HG03064 (cell line): ENCODE results near the gene SETBP1.

Experiments
- ATAC-seq: cut with Tn5 transposase; IDR thresholded peaks from one replicate; pipeline ENCODE4 v1.9.1; 2021; ENCODE audit warnings: low read depth; ENCODE audit not compliant: unreplicated experiment

The SETBP1 gene

GRCh38 chr18:44917216-44918141 lies 236.8 kb downstream of the SETBP1 start:
- ATAC-seq, result no peak

GRCh38 chr18:44918142-44918476 lies 237.4 kb downstream of the SETBP1 start:
- ATAC-seq, result no peak

- no peak for ATAC-seq
Observed at GRCh38 chr18:44920441-44920840, 239.8 kb downstream of the SETBP1 start.

GRCh38 chr18:44921974-44922373 lies 241.3 kb downstream of the SETBP1 start:
- no peak for ATAC-seq

GRCh38 chr18:44922968-44923367 lies 242.3 kb downstream of the SETBP1 start:
- ATAC-seq, result no peak

- no peak for ATAC-seq
Observed at GRCh38 chr18:44924785-44925499, 244.3 kb downstream of the SETBP1 start.

- no peak for ATAC-seq
Observed at GRCh38 chr18:44927127-44927849, 246.6 kb downstream of the SETBP1 start.

GRCh38 chr18:44934901-44935300 lies 254.2 kb downstream of the SETBP1 start:
- no peak for ATAC-seq

- ATAC-seq, result no peak
Observed at GRCh38 chr18:44935455-44935854, 254.8 kb downstream of the SETBP1 start.

- ATAC-seq, result no peak
Observed at GRCh38 chr18:44936485-44936884, 255.8 kb downstream of the SETBP1 start.

- ATAC-seq, result no peak
Observed at GRCh38 chr18:44937960-44938719, 257.5 kb downstream of the SETBP1 start.

- no peak for ATAC-seq
Observed at GRCh38 chr18:44938720-44939665, 258.3 kb downstream of the SETBP1 start.

GRCh38 chr18:44941516-44941915 lies 260.8 kb downstream of the SETBP1 start:
- ATAC-seq, result no peak

- ATAC-seq, result no peak
Observed at GRCh38 chr18:44942073-44942472, 261.4 kb downstream of the SETBP1 start.

GRCh38 chr18:44943311-44943881 lies 262.7 kb downstream of the SETBP1 start:
- no peak for ATAC-seq

- no peak for ATAC-seq
Observed at GRCh38 chr18:44944461-44944860, 263.8 kb downstream of the SETBP1 start.

- ATAC-seq, result no peak
Observed at GRCh38 chr18:44945888-44946401, 265.3 kb downstream of the SETBP1 start.

- no peak for ATAC-seq
Observed at GRCh38 chr18:44946529-44947113, 265.9 kb downstream of the SETBP1 start.
